Astrocyte of the spinal cord (primary cell): ENCODE measurements around the gene STAT3.

Source experiments
- DNase-seq: peaks from one replicate; pipeline ENCODE4 v3.0.0; 2011; ENCODE audit warnings: low read depth, low spot score
- H3K4me3 ChIP-seq: 2 replicates; pipeline ENCODE4 v1.5.1; 2011; ENCODE audit warnings: low read depth, mild to moderate bottlenecking, low read length, moderate library complexity
- in situ Hi-C: cut with HindIII; loops from 2 replicates; pipeline ENCODE4 v1.10.0; 2017; ENCODE audit warnings: low sequenced_read_pairs
- TF ChIP-seq, protein P1 (sequence below): IDR thresholded peaks from 2 replicates; pipeline ENCODE4 v1.5.1; 2012; ENCODE audit warnings: low read depth, mild to moderate bottlenecking, low read length, inconsistent platforms

Gene STAT3

GRCh38 chr17:42337442-42337841, 50.8 kb downstream of the STAT3 start:
- peak; percentile 80 for DNase-seq
- in situ Hi-C loops: no loop called here
- TF ChIP-seq, protein P1, sequence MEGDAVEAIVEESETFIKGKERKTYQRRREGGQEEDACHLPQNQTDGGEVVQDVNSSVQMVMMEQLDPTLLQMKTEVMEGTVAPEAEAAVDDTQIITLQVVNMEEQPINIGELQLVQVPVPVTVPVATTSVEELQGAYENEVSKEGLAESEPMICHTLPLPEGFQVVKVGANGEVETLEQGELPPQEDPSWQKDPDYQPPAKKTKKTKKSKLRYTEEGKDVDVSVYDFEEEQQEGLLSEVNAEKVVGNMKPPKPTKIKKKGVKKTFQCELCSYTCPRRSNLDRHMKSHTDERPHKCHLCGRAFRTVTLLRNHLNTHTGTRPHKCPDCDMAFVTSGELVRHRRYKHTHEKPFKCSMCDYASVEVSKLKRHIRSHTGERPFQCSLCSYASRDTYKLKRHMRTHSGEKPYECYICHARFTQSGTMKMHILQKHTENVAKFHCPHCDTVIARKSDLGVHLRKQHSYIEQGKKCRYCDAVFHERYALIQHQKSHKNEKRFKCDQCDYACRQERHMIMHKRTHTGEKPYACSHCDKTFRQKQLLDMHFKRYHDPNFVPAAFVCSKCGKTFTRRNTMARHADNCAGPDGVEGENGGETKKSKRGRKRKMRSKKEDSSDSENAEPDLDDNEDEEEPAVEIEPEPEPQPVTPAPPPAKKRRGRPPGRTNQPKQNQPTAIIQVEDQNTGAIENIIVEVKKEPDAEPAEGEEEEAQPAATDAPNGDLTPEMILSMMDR: no peak
- no peak overlapping the region for H3K4me3 ChIP-seq

DNA sequence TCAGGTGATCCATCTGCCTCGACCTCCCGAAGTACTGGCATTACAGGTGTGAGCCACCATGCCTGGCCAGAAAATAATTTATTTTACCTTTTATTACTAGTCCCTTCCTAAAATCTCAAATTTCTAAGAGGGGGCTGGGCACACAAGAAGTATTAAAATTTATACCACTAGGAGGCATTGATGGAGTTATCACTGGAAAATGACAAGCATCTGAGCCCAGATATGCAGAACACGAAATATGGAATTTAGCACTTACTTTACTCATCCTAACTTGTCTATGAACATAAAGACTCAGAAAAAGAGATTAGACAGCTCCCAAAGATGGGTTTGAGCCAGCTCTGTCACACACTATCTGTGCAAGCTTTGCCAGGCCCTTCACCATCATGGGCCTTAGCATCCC, 53.6 kb downstream of the STAT3 start:
- in situ Hi-C loops: no loop called here
- TF ChIP-seq, protein P1: no peak
- no peak overlapping the region for H3K4me3 ChIP-seq
- no peak for DNase-seq

DNA sequence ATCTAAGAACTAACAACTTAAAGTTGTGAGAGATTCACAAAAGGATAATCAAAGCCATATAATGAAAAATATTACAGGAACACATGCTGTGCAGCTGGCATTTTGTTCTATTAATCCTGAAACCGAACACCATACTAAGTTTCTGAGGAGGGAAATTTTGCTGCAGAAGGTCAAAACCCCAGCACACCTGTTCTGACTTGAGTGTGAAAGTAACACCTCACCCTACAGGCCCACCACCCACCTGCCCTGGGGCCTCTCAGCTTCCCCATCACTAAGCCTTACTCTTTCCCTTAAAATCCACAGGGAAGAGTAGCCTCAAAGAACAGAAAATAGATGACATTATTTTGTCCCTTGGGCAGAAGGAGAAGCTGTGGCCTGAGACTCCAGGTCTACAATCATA, 55.2 kb downstream of the STAT3 start:
- TF ChIP-seq, protein P1: no peak
- in situ Hi-C loops: no loop called here
- DNase-seq: no peak
- H3K4me3 ChIP-seq: no peak overlapping the region

DNA sequence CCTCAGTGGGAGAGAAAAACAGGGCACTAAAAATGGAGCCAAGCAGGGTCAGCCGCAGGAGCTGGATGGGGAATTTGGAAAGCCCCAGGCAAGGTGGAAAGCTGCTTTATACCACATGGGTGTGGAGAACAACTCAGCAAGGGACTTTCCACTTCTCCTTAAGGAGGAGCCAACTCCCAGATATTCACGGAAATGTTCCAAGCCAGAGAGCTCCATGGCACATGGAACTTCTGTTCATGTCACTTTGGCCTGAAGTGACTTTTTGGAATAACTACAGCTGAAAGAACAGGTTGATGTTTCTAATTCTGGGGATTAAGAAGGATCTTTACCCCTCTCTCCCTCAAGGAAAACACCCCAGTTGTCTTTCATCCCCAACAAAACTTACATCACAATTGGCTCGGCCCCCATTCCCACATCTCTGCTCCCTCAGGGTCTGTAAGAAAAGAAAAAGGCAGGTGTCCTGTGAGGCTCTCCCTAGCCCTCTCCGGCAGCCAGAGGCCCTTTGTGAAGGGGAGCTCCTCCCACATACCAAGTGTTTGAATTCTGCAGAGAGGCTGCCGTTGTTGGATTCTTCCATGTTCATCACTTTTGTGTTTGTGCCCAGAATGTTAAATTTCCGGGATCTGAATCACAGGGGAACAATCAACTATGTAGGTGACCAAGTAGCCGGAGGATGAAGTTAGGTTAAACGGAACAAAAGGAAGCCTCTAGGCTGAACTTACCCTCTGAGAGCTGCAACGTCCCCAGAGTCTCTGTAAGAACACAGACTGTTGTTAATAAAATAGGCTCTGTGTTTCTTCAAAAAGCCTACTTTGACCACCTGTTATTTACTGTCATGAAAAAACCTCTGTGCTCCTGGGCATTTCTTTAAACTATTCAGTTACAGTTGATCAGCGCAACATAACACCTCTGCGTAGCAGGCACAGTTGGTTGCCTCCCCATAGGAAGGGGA, 58.9 kb downstream of the STAT3 start:
- peak; percentile 80 for DNase-seq
- TF ChIP-seq, protein P1: no peak
- in situ Hi-C loops: no loop called here
- no peak overlapping the region for H3K4me3 ChIP-seq

DNA sequence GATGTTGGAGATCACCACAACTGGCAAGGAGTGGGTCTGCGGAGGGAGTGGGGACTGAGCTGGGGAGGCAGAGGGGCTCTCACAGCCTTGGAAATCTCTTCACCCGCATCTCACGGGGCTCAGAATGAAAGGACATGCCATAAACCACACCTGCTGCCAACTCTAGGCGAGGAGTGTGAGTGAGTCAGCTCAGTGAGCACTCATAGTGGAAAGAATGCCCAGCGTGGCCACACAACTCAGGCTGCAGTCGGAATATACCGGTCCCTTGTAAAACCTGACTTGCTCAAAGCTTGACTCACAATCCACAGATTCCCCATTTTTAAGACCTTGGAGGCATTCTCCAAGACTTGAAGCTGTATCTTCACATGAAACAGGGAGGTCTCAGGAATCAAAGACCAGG, 63.2 kb downstream of the STAT3 start:
- no peak overlapping the region for H3K4me3 ChIP-seq
- TF ChIP-seq, protein P1: no peak
- in situ Hi-C loops: no loop called here
- peak; percentile 89 for DNase-seq

- DNase-seq: no peak
- TF ChIP-seq, protein P1: no peak
- no peak overlapping the region for H3K4me3 ChIP-seq
- in situ Hi-C loops: no loop called here
Observed at GRCh38 chr17:42323268-42323773, 64.9 kb downstream of the STAT3 start.
